Panc1 (cell line): ENCODE data around the gene TJP1. TPM values are rescaled to one million over a fixed set of nuclear protein-coding genes. Genes with fewer than 3 reads are reported as not detected.
"Not testable (repeated sequence)": the region's sequence is repeated elsewhere in the genome, so short reads cannot be mapped to it uniquely, and the experiment has no call there.

Experiments used
- ATAC-seq: fragments of 200-7000 bp; cut with Tn5 transposase; 2 replicates; pipeline ENCODE4 v1.9.1; 2020; ENCODE audit warnings: mild to moderate bottlenecking, moderate library complexity
- BruUV-seq: library from RNA; stranded (reverse); fragments of 400-500 nt; replicated peaks from 2 replicates; lab custom pipeline; 2021; lab: Mats Ljungman, UMichigan
- CTCF ChIA-PET: fragments of 300-600 bp; sonication (Branson Sonifier 250); formaldehyde crosslinking; loops from one replicate; lab custom pipeline; 2022; ENCODE audit warnings: antibody characterized with exemption; lab: Charles Lee
- POLR2A ChIA-PET: fragments of 300-600 bp; sonication (Branson Sonifier 250); formaldehyde crosslinking; loops from one replicate; lab custom pipeline; 2022; ENCODE audit warnings: antibody characterized with exemption; lab: Charles Lee
- DNase-seq: peaks from one replicate; pipeline ENCODE4 v3.0.0-alpha.2; 2010; ENCODE audit warnings: low read depth, low spot score
- H3K27ac ChIP-seq: 2 replicates; pipeline ENCODE4 v1.5.1; 2011; ENCODE audit warnings: mild to moderate bottlenecking, low read length, inconsistent platforms
- H3K27me3 ChIP-seq: fragments of 200-500 bp; sonication (Bioruptor generic); 2 replicates; pipeline ENCODE4 v1.6.0; 2014; ENCODE audit warnings: low read length, inconsistent platforms; ENCODE audit not compliant: control insufficient read depth, insufficient read depth
- H3K36me3 ChIP-seq: fragments of 200-500 bp; sonication (Bioruptor generic); 2 replicates; pipeline ENCODE4 v1.5.1; 2014; ENCODE audit warnings: inconsistent platforms, mild to moderate bottlenecking, low read length, moderate library complexity; ENCODE audit not compliant: control insufficient read depth, insufficient read depth
- H3K4me1 ChIP-seq: 2 replicates; pipeline ENCODE4 v1.5.1; 2011; ENCODE audit warnings: inconsistent platforms, mild to moderate bottlenecking, low read length, moderate library complexity; ENCODE audit not compliant: control insufficient read depth, insufficient read depth
- H3K4me3 ChIP-seq, 2 experiments: 2 replicates each; pipeline ENCODE4 v1.5.1; 2011 to 2012; ENCODE audit warnings: low read depth in 2 of 2, low read length in 2 of 2, mild to moderate bottlenecking in 2 of 2, inconsistent platforms in 1 of 2, moderate library complexity in 1 of 2
- H3K9me3 ChIP-seq: fragments of 200-500 bp; sonication (Bioruptor generic); 2 replicates; pipeline ENCODE4 v1.5.1; 2014; ENCODE audit warnings: low read depth, mild to moderate bottlenecking, inconsistent platforms, low read length, moderate library complexity; ENCODE audit not compliant: control insufficient read depth, insufficient read depth
- POLR2AphosphoS5 ChIP-seq: IDR thresholded peaks from 2 replicates; pipeline ENCODE4 v1.6.1; 2012; ENCODE audit warnings: mild to moderate bottlenecking, low read depth, low read length, moderate library complexity
- SIN3A ChIP-seq: IDR thresholded peaks from 2 replicates; pipeline ENCODE4 v1.6.1; 2012; ENCODE audit warnings: low read depth, mild to moderate bottlenecking, low read length, moderate library complexity, borderline replicate concordance; ENCODE audit not compliant: insufficient read depth
- TCF7L2 ChIP-seq: IDR thresholded peaks from 2 replicates; pipeline ENCODE4 v1.6.1; 2011; ENCODE audit warnings: mild to moderate bottlenecking, low read depth, low read length, inconsistent platforms
- in situ Hi-C: cut with HindIII; loops from 2 replicates; pipeline ENCODE4 v1.10.0; 2016; ENCODE audit warnings: low sequenced_read_pairs, low pct_unique_long_range_greater_than_20kb
- intact Hi-C: fragments of 100-400 bp; cut with micrococcal nuclease; formaldehyde crosslinking; loops from one replicate; pipeline ENCODE4 v1.10.0; 2022; ENCODE audit not compliant: unreplicated experiment
- total RNA-seq: library from RNA; stranded (reverse); gene quantifications from one replicate; pipeline ENCODE4 v1.2.1, GENCODE V29; 2021; ENCODE audit not compliant: unreplicated experiment
- TF ChIP-seq, protein P1 (sequence below): fragments of 450-650 bp; IDR thresholded peaks from 2 replicates; pipeline ENCODE4 v1.5.1; 2017; ENCODE audit warnings: mild to moderate bottlenecking
- TF ChIP-seq, protein P2 (sequence below), 2 experiments: IDR thresholded peaks; 2 replicates each; pipeline ENCODE4 v1.6.1; 2011 to 2012; ENCODE audit warnings: low read depth in 2 of 2, control low read depth in 1 of 2, low read length in 1 of 2, mild to moderate bottlenecking in 1 of 2, moderate library complexity in 1 of 2; ENCODE audit not compliant: insufficient read depth in 1 of 2

The TJP1 gene
- total RNA-seq, 1 experiment from 2014 or later, result 79.1 TPM

DNA sequence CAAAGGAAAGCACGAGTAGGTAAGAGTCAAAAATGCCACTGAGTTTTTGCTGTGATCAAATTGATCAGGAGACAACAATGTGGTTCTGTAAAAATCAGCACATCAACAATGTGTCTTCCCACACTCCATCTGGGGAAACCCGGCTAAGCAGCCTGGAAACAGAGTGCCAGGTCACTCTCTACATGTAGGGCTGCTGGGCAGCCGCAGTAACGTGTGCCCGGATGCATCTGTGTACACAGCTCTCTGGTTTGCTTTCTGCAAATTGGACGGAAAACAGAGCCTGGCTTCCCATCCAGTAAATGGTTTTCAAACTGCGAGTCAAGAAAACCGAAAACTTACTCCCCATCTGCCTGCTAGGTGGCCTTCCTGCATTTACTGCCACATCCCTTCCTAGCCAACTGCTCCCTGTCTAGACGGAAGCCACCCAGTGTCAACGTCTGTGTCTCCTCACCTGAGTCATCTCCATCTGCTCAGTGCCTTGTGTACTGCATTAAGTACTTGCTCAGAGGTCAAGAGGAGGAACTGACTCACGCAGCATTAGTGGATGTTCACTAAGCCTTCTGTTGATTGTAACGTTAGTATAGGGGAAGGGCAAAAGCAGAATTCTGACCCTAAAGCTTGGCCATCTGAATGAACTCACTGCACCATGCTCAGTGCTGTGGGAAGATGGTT is 124.1 kb downstream of the TJP1 start:
- Histone ChIP-seq H3K9me3 (no peaks in the 10 kb centered on the region), H3K27me3 (no peaks in the 10 kb centered on the region), H3K4me3 (no peak overlapping the region), H3K36me3 (peaks cover 12% of the 10 kb centered on the region), H3K27ac (no peak overlapping the region), H3K4me1 (no peaks in the 10 kb centered on the region)
- no TSS peak for BruUV-seq
- ChIA-PET POLR2A (no interaction called here), CTCF (no interaction called here)
- ATAC-seq, result peak; percentile 43; the same call in 1 of the 2 replicates
- TF ChIP-seq, protein P1, sequence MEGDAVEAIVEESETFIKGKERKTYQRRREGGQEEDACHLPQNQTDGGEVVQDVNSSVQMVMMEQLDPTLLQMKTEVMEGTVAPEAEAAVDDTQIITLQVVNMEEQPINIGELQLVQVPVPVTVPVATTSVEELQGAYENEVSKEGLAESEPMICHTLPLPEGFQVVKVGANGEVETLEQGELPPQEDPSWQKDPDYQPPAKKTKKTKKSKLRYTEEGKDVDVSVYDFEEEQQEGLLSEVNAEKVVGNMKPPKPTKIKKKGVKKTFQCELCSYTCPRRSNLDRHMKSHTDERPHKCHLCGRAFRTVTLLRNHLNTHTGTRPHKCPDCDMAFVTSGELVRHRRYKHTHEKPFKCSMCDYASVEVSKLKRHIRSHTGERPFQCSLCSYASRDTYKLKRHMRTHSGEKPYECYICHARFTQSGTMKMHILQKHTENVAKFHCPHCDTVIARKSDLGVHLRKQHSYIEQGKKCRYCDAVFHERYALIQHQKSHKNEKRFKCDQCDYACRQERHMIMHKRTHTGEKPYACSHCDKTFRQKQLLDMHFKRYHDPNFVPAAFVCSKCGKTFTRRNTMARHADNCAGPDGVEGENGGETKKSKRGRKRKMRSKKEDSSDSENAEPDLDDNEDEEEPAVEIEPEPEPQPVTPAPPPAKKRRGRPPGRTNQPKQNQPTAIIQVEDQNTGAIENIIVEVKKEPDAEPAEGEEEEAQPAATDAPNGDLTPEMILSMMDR, result no peak
- TF ChIP-seq, protein P2, sequence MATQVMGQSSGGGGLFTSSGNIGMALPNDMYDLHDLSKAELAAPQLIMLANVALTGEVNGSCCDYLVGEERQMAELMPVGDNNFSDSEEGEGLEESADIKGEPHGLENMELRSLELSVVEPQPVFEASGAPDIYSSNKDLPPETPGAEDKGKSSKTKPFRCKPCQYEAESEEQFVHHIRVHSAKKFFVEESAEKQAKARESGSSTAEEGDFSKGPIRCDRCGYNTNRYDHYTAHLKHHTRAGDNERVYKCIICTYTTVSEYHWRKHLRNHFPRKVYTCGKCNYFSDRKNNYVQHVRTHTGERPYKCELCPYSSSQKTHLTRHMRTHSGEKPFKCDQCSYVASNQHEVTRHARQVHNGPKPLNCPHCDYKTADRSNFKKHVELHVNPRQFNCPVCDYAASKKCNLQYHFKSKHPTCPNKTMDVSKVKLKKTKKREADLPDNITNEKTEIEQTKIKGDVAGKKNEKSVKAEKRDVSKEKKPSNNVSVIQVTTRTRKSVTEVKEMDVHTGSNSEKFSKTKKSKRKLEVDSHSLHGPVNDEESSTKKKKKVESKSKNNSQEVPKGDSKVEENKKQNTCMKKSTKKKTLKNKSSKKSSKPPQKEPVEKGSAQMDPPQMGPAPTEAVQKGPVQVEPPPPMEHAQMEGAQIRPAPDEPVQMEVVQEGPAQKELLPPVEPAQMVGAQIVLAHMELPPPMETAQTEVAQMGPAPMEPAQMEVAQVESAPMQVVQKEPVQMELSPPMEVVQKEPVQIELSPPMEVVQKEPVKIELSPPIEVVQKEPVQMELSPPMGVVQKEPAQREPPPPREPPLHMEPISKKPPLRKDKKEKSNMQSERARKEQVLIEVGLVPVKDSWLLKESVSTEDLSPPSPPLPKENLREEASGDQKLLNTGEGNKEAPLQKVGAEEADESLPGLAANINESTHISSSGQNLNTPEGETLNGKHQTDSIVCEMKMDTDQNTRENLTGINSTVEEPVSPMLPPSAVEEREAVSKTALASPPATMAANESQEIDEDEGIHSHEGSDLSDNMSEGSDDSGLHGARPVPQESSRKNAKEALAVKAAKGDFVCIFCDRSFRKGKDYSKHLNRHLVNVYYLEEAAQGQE (IDR thresholded peaks at IDR 0.05; ENCODE audit: insufficient read depth in 1 of 2, low read depth in 2 of 2, low read length in 1 of 2), result no peak
- in situ Hi-C loops, result no loop called here
- intact Hi-C loops, result no loop called here
- peak; percentile 75 for DNase-seq

DNA sequence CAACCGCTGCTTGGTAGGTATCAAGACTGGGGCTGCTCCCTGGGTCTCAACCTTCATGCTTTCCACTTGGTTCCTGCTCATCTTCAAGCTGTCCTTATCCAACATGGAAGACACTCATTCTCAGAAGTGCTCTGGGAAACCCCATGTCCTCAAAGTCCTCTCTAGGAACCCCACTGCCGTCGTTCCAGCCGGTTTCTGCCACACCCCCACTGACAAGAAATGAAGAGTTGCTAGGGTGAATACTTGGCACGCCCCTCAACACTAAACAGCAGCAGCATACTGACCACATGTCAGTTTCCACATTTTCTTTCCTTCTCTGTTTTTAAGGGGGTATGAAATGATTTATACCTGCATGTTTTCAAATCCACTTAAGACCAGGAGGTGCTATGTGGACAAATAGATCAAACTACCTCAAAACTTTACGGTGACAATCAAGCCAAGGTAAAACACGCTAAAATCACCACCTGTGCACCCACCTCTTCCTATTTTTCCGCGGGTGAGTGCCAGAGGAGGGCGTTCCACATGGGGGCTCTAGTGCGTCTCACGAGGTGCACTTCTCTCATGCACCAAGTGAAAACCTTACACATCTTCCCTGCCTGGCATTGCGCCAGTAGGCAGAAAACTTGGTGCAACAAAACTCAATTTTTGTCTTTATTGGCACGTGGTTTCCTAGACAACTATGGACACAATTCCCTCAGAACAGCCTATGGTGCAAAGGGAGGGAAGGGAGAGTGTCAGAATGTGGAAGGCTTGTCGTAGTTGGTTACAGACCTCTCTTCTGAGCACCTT is 125.1 kb downstream of the TJP1 start:
- no peak overlapping the region for H3K27ac ChIP-seq
- H3K9me3 ChIP-seq, result no peaks in the 10 kb centered on the region
- H3K27me3 ChIP-seq, result no peaks in the 10 kb centered on the region
- H3K4me3 ChIP-seq, result no peak overlapping the region
- in situ Hi-C loops, result no loop called here
- no peaks in the 10 kb centered on the region for H3K4me1 ChIP-seq
- DNase-seq, result no peak
- BruUV-seq, result no TSS peak
- ATAC-seq, result no peak
- CTCF ChIA-PET, result no interaction called here
- intact Hi-C loops, result no loop called here
- peaks cover 12% of the 10 kb centered on the region for H3K36me3 ChIP-seq
- POLR2A ChIA-PET, result no interaction called here
- TF ChIP-seq, protein P1, result no peak
- TF ChIP-seq SIN3A (no peak), TCF7L2 (no peak), POLR2AphosphoS5 (no peak)
- TF ChIP-seq, protein P2 (IDR thresholded peaks at IDR 0.05; ENCODE audit: insufficient read depth in 1 of 2, low read depth in 2 of 2, low read length in 1 of 2), result no peak

DNA sequence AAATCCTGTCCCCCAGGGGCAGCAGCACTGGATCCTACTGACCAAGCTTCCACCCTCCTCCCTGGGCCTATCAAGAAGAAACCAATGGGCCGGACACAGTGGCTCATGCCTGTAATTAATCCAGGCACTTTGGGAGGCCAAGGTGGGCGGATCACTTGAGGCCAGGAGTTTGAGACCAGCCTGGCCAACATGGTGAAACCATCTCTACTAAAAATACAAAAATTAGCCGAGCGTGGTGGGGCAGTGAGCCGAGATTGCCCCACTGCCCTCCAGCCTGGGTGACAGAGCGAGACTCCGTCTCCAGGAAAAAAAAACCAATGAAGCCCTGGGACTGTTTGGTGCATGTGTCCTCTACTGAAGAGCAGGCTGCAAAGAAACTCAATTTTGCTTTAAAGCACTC is 125.8 kb downstream of the TJP1 start:
- CTCF ChIA-PET, in situ Hi-C loops, H3K27me3 ChIP-seq, H3K4me3 ChIP-seq, H3K4me1 ChIP-seq, BruUV-seq, POLR2A ChIA-PET, H3K9me3 ChIP-seq, intact Hi-C loops, H3K27ac ChIP-seq, ATAC-seq, DNase-seq: not testable (repeated sequence)
- H3K36me3 ChIP-seq, result peaks cover 12% of the 10 kb centered on the region
